Stimulated activated naive CD8-positive, alpha-beta T cell treated with anti-CD3 and anti-CD28 coated beads, Interleukin-15, Interleukin-2, amounts not matched to agents 100 U/mL and 50 U/mL, for 24 hours (primary cell): ENCODE data around the gene TPGS1.
A peak's percentile ranks its signal among the peaks of the same experiment; 100 is the strongest.

ENCODE experiments used
- ATAC-seq: fragments of 150-1000 bp; cut with Tn5 transposase; one replicate; pipeline ENCODE4 v1.10.0; 2021
- DNase-seq: peaks from one replicate; pipeline ENCODE4 v3.0.0; 2021

Gene TPGS1

DNA sequence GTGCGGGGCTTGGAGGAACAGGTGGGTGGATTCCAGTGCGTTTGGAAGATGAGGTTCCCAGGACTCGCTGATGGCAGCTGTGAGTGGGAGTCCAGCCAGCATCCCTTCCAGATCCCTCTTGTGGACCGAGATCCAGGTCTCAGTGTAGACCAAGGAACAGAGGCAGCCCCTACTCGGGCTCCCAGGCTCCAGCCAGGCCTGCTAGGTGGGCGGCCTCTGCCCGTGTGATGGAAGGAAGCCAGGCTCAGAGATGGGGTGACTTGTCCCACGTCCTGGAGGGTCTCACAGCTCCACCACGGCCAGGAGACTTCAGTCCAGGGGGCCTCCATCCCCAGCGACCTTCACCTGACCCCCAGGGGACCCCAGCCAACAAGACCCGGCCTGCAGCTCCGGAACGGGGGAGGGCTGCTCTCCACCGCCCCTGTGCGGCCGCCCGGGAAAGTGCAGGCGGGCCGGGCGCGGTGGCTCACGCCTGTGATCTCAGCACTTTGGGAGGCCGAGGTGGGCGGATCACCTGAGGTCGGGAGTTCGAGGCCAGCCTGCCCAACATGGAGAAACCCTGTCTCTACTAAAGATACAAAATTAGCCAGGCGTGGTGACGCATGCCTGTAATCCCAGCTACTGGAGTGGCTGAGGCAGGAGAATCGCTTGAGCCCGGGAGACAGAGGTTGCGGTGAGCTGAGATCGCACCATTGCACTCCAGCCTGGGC is 11.7 kb upstream of the TPGS1 start:
- ATAC-seq (peak; percentile 24), DNase-seq (peak; percentile 73)

DNA sequence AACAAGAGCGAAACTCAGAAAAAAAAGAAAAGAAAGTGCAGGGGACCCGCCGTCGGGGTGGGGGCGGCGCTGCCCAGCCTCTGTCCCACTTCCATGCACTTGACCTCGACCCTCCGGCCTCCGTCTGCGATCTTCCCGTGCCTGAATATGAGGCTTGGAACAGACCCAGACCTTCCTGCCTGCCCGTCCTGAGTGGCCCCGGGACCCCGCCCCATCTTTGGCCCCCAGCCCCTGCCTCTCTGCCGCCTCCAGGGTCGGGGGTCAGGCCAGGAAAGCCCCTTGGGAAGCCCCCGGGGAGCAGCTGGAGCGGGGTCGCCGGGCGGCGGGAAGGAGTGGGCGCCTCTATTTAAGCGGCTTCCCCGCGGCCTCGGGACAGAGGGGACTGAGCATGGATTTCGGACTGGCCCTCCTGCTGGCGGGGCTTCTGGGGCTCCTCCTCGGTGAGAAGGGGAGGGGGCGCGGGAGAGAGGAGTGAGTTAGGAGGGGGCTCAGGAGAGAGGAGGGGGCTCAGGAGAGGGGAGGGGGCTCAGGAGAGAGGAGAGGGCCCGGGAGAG is 11.1 kb upstream of the TPGS1 start, which contains the start of gene MADCAM1:
MADCAM1 (plus strand) TSS at position 375 of the 554 bp plus-strand sequence; CDS start at position 389, 14 bp downstream.
- no peak for DNase-seq
- no peak for ATAC-seq

DNA sequence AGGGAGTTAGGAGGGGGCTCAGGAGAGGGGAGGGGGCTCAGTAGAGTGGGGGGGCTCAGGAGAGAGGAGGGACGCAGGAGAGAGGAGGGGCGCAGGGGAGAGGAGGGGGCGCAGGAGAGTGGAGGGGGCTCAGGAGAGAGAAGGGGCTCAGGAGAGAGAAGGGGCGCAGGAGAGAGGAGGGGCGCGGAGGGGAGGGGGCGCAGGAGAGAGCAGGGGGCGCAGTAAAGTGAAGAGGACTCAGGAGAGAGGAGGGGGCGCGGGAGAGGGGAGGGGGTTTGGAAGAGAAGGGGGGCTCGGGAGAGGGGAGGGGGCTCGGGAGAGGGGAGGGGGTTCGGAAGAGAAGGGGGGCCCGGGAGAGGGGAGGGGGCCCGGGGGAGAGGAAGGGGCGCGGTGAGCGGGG is 10.3 kb upstream of the TPGS1 start:
- no peak for DNase-seq
- ATAC-seq: no peak

DNA sequence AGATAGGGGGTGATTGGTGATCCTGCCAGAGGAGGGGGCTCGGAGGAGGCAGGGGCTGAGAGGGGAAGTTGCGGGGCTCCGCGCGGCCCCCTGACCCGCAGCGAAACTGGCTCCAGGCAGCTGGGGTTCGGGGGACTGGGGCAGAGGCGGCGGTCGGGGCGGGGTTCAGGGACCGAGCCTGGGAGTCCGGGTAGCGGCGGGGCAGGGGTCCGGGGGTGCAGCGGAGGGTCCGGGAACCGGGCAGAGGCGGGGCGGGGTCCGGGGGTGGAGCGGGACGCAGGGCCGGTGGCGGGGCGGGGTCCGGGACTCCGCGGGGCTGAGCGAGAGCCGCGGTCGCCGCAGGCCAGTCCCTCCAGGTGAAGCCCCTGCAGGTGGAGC is 9.8 kb upstream of the TPGS1 start:
- ATAC-seq: no peak
- DNase-seq: no peak

DNA sequence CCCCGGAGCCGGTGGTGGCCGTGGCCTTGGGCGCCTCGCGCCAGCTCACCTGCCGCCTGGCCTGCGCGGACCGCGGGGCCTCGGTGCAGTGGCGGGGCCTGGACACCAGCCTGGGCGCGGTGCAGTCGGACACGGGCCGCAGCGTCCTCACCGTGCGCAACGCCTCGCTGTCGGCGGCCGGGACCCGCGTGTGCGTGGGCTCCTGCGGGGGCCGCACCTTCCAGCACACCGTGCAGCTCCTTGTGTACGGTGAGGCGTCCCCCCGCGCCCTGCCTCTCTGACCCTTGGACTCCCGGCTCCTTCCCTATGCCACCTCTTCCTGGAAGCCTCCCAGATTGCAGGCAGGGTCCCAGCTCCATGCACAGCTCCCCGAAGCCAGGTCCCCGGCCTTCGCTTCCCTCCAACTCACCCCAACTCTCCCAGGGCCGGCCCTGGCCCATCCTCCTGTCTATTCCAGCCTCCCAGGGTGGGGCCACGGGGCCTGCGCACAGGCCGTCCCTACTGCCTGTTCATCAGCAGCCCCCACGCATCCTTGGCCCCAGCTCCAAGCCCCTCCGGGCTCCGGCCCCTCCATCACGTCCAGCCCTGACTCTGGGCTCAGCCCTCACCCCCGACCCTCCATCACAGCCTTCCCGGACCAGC is 9.3 kb upstream of the TPGS1 start:
- no peak for ATAC-seq
- no peak for DNase-seq

DNA sequence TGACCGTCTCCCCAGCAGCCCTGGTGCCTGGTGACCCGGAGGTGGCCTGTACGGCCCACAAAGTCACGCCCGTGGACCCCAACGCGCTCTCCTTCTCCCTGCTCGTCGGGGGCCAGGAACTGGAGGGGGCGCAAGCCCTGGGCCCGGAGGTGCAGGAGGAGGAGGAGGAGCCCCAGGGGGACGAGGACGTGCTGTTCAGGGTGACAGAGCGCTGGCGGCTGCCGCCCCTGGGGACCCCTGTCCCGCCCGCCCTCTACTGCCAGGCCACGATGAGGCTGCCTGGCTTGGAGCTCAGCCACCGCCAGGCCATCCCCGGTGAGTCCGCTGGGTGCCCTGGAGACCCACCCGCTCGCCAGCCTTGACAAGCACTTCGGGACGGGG is 8.8 kb upstream of the TPGS1 start:
- no peak for ATAC-seq
- no peak for DNase-seq

DNA sequence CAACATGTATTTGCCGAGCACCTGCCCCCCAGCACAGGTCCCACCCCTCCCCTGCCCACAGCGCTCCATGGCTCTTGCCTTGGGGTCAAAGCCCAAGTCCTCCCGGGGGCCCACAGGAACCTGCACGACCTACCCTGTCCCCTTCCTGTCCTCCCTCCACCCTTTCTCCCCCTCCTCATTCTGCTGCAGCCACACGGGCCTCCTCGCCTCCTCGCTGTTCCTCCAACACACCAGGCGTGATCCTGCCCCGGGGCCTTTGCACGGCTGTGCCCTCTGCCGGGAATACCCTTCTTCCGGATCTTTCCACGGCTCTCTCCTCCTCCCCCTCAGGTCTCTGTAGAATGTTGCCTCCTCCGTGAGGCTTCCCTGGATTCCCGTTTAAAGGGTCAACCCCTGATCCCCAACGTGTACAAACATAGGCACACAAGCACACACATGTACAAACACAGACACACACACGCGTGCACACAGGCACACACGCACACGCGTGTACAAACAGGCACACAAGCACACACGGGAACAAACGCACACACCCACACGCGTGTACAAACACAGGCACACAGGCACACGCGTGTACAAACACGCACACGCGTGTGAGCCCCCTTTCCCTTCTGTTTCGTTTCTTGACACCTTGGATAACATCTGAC is 8.2 kb upstream of the TPGS1 start:
- ATAC-seq: no peak
- no peak for DNase-seq

DNA sequence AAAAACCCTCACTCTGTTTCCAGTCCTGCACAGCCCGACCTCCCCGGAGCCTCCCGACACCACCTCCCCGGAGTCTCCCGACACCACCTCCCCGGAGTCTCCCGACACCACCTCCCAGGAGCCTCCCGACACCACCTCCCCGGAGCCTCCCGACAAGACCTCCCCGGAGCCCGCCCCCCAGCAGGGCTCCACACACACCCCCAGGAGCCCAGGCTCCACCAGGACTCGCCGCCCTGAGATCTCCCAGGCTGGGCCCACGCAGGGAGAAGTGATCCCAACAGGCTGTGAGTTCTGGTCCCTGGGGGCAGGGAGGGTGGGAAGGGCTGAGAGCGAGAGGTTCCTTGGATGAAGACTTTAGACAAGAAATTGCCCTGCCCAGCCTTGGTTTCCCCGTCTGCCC is 5.7 kb upstream of the TPGS1 start:
- no peak for DNase-seq
- no peak for ATAC-seq

DNA sequence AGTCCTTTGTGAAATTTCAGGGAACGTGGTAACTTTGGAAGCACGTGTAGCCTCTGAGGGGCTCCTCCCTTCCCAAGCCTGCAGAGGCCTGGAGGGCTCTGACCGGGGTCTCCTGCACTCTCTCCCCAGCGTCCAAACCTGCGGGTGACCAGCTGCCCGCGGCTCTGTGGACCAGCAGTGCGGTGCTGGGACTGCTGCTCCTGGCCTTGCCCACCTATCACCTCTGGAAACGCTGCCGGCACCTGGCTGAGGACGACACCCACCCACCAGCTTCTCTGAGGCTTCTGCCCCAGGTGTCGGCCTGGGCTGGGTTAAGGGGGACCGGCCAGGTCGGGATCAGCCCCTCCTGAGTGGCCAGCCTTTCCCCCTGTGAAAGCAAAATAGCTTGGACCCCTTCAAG is 2.7 kb upstream of the TPGS1 start:
- ATAC-seq (no peak), DNase-seq (no peak)

DNA sequence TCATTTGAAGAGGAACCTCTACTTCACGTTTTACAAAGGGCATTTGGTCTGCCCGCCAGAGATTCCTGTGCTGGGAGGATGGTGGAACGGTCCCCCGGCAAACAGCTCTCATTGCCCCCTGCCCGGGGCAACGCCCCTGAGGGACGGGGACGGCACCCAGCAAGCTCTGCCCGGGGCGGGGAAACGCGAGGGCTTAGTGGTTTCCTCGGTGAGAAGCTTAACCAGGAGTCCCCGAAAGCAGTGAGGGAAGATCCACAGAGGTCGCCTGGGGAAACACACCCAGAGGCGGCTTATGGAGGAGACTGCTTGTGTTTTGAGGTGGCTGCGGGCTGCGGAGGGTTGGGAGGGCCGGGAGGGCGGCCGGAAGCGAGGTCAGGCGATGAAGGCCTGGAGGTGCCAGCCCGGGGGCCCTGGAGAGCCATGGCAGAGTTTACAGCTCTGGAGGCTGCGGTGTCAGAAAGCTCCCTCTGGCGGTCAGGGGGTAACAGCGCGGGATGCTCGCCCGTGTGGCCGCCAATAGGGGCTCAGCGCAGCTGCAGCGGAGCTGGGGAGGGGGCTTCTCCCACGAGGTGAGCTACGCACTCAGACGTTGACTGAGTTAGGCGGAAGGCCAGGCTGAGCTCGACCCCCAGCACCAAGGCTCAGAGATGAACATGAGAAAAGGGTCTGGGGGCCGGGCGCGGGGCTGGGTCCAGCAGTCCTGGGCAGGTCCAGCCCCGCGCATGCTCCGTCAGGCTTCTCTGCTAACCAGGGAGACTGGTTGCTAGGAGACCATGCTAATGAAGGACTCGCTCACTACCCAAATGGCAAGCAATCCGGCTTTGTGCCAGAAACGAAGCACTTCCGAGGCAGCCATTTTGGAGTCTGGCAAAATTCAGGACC is 652 bp upstream of the TPGS1 start:
- DNase-seq (peak; percentile 94), ATAC-seq (peak; percentile 70)

DNA sequence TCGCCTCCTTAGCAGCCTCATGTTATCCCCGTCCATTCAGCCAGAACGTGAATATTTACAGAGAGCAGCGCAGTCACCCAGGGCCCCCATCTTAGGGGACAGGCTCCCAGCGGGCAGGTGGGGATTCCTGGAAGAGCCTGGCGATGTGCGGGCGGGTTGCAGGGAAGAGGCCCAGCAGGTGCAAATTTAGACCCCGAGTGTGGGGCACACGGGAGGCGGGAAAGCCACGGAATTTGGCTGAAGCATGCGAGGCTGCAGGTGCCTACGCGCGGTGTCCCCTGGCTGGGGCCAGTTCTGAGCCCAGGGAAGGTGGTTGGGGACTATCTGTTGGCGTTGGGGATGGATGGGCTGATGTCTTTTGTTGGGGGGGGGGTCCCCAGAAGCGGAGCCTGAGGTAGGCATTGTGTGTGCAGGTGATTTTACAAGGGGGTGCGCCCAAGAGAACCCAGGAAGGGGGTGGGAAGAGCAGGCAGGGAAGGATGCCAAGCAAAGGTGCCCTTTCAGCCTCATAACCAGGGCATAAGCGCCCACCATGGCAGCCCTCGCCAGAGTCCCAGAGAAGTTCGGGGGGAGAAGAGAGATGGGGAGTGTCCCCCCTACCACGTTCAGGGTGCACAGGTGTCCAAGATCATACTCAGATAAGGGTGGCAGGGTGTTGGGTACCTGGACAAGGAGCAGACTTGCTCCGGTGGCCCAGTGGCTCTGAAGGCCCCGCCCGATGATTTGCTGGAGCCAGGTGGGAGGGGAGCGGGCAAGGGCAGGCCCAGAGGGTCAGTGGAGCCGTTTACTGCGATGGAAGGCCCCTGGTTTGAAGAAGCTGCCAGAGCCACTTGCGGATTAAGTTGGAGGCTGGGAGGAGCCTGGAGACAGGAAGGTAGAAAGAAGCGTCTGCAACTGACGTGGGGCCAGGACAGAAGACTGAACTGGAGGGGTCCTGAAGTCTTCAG is 1.2 kb downstream of the TPGS1 start:
- DNase-seq: no peak
- no peak for ATAC-seq

DNA sequence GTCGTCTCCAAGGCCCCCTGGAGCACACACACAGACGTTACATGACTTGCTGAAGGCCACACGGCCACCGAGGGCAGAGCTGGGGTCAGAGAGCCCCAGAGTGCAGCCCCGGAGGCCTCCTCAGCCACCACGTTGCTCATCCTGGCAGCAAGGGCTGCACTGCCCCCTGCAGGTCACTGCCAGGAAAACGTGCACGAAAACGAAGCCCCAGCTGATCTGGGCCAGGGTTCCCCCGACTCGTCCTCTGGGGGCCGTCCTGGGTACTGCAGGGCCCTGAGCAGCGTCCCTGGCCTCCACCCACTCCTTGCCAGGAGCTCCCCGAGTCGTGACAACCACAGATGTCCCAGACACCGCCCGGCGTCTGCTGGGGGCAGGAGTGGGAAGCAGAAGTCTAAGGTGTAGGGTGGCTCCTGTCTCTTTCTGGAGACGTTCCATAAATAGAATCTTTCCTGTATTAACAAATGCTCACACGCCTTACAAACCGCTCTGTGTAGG is 3.4 kb downstream of the TPGS1 start:
- DNase-seq (peak; percentile 97), ATAC-seq (peak; percentile 55)

DNA sequence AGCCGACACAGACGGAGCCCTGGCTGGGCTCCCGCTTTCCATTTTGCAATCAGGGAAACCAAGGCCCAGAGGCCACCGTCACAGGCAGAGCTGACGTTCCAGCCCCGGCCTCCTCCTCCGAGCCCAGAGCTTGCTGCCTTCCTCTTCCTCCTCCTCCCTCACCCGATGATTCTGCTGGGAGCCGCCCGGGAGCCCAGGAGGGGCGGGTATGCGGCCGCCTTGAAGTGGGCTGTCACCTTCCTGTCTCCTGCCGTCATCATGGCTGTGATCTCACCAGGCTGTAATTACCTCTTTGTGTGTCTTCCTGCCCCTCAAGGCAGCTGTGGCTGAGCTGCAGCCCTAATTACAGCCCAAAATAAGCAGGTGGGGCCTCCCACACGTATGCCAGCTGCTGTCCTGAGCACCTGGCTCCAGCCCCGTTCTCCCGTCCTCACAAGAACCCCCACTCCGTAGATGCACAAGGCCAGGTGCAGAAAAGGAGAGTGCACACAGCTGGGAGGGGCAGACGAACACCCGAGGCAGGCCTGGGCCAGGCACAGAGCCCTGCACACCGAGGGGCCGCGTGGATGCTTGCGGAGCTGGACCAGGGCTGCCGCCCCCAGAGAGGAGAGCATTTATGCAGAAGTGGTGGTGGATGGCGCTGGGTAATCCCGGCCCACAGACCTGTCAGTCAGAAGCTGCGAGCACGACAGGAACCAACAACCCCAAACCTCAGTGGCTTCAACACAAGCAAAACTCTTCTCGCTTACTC is 4.0 kb downstream of the TPGS1 start:
- peak; percentile 81 for DNase-seq
- ATAC-seq: peak; percentile 48

DNA sequence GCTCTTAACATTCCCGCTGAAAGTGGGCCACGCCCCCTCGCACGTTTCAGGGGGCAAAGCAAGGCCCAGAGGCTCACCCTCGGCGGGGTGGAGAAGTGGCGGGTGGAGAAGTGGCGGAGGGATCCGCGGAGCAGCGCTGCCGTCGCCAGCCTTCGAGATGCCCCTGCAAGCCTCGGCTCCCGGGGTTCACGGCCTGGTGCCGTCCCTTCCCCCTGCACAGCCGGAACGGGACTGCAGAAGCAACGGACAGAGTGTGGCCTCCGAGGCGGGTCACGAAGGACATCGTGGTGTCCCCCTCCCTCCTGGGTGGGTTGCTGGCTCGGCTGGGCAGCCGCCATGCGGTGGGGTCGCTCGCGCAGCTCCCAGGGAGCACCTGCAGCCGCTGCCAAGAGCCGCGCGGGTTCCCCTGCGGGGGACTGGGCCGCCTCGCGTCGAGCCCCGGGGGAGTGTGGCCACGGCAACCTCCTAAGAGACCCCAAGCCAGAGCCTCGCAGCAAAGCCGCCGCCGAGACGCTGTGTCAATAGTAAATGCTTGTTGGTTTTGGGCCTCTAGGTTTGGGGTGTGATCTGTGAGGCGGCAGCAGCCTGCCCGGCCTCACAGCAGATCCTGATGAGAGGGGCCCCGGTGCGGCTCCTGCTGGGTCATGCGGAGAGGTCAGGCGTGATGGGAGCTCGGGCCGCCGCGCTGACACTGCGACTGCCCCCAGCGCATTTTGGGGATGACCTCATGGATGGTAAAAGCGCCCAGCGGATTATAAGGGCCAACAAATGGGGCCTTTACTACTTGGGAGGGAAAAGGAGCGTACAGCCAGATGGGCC is 5.5 kb downstream of the TPGS1 start:
- no peak for DNase-seq
- no peak for ATAC-seq

DNA sequence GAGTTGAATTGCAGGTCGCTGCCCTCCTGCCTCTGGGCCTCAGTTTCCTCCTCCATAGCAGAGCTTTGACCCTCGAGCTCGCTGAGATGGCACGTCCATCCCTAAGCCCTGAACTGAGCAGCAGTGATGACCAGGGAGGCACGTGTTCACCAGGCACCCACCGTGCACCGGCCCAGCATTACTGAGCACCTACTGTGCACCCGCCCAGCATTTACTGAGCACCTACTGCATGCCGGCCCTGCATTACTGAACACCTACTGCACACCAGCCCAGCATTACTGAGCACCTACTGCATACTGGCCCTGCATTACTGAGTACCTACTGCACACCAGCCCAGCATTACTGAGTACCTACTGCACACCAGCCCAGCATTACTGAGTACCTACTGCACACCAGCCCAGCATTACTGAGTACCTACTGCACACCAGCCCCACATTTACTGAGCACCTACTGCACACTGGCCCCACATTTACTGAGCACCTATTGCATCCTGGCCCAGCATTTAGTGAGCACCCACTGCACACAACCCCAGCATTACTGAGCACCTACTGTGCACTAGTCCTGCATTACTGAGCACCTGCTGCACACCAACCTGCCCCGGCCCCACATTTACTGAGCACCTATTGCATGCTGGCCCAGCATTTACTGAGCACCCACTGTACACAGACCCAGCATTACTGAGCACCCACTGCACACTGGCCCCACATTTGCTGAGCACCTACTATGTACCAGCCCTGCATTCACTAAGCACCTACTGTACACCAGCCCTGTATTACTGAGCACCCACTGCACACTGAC is 6.3 kb downstream of the TPGS1 start:
- ATAC-seq (no peak), DNase-seq (no peak)

DNA sequence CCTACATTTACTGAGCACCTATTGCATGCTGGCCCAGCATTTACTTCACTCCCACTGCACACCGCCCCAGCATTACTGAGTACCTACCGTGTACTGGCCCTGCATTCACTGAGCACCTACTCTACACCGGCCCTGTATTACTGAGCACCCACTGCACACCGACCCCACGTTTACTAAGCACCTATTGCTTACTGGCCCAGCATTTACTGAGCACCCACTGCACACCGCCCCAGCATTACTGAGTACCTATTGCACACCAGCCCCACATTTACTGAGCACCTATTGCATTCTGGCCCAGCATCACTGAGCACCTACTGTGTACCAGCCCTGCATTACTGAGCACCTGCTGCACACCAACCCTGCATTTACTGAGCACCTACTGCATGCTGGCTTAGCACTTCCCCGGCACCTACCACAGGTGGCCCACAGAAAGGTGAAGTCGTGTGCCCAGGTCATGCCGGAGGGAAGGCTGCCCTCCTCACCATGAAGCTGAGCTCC is 6.9 kb downstream of the TPGS1 start:
- DNase-seq: no peak
- ATAC-seq: no peak

DNA sequence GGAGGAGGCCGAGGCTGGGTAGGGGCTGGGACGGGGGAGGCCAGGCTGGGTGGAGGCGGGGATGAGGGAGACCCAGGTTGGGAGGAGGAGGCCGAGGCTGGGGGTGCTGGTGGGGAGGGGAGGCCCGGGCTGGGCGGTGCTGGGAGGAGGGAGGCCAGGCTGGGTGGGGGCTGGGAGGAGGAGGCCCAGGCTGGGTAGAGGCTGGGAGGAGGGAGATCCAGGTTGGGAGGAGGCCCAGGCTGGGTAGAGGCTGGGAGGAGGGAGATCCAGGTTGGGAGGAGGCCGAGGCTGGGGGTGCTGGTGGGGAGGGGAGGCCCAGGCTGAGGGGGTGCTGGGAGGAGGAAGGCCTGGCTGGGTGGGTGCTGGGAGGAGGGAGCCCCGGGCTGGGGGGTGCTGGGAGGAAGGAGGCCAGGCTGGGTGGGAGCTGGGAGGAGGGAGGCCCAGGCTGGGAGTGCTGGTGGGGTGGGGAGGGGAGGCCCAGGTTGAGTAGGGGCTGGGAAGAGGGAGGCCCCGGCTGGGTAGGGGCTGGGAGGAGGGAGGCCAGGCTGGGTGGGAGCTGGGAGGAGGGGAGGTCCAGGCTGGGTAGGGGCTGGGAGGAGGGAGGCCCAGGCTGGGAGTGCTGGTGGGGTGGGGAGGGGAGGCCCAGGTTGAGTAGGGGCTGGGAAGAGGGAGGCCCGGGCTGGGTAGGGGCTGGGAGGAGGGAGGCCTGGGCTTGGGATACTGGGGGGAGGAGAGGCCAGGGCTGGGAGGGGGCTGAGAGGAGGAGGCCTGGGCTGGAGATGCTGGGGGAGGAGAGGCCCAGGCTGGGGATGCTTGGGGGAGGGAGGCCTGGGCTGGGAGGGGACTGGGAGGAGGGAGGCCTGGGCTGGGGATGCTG is 10.7 kb downstream of the TPGS1 start:
- DNase-seq: no peak
- peak; percentile 14 for ATAC-seq
